Activated CD4-positive, alpha-beta T cell treated with anti-CD3 and anti-CD28 coated beads for 1 hour (primary cell): ENCODE results near the gene ETFDH.

Experiments used
- DNase-seq: peaks from one replicate; pipeline ENCODE4 v3.0.0-alpha.2; 2020

The ETFDH gene

DNA sequence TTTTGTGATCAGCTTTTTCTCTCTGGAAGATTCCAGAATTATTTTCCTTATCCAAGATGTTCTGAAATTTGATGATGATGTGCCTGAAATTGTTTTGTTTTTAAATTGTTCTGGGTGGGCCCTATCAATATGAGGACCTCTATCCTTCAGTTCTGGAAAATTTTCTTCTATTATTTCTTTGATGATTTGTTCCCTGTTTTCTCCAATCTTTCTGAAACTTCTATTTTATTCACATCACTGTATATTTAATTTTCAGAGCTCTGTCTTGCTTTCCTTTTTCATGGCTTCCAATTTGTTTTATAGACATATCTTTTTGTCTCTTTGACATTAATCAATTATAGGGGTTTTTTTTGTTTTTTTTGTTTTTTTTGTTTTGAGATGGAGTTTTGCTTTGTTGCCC, 84.5 kb downstream of the ETFDH start:
- no peak for DNase-seq

DNA sequence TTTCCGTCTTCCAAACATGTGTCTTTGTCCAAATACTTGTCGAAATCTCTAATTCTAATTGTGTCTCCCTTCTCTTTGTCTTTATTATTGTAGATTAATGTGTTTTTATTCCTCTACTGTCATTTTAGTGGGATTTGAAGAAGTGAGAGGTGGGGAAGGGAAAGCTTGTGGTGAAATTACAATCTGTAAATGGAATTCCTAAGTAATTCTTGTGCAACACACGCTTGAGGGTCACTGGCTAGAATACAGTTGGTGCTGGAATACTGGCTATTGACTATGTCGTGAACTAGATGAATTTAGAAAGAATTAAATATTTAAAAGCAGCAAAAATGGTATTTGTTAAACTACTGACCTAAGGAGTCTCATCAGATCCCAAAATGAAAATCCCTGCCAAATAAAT, 86.0 kb downstream of the ETFDH start:
- DNase-seq = no peak

DNA sequence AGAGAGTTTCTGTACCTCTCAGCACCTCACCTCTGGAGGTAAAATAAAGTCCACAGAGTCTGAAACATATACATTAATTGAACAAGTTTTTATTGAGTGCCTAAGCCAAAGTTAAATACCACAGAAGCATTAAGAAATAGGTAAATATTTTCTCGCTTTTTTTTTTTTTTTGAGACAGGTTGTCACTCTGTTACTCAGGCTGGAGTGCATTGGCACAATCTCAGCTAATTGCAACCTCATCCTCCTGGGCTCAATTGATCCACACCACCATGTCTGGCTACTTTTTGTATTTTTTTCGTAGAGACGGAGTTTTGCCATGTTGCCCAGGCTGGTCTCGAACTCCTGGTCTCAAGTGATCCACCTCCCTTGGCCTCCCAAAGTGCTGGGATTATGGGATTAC, 86.6 kb downstream of the ETFDH start:
- no peak for DNase-seq
